ENCODE measurements around the gene MYPOP. TPM values are rescaled to one million over a fixed set of nuclear protein-coding genes. Genes with fewer than 3 reads are reported as not detected.
A peak's percentile ranks its signal among the peaks of the same experiment; 100 is the strongest.
"Not testable (repeated sequence)": the region's sequence is repeated elsewhere in the genome, so short reads cannot be mapped to it uniquely, and the experiment has no call there.

The MYPOP gene
- total RNA-seq, 2 experiments from 2014 or later = 6.8 to 6.9 TPM

DNA sequence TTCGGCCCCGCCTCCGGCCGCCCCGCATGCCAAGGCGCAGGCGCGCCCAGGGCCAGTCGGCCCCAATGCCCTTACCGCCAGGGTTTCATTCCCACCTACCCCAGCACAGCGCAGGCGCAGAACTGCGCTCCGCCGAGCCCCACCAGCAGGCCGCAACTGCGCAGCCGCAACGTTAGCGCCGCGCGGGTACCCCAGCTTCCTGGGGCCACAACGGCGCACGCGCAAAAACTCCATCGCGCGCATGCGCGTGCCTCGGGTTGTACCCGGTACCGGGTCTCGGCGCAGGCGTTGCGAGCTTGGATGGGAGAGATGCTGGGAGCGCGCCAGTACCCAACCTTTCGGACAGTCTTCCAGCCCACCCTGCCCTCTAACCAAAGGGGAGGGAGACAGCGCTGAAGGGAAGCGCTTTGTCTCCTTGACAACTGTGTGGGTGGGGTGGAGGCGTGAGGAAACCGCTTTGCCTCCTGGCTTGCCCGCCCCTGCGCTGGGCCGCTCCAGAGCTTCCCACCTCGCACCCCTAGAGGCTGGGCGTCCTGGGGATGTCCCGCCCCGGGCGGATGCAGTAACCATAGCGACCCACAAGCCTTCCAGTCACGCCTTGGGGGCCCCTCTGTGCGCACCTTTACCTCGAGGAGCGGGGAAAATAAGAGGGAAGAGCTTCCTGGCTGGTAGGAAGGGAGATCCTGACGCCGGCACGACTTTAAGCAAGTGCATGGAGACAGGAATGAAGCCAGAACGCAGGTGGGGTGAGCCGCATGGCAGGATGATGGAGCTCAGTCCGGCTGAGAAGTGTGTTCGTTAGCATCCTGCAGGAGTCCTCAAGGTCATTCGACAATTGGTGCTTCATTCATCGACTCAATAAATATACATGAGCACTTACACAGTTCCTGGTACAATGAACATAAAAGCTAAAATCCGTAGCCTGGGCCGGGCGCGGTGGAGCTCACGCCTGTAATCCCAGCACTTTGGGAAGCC is 525 bp upstream of the MYPOP start:
- Mint-ChIP-seq H3K27ac (peak overlapping the region; percentile 80), H3K36me3 (peaks cover 10% of the 10 kb centered on the region), H3K27me3 (no peaks in the 10 kb centered on the region), H3K9me3 (no peaks in the 10 kb centered on the region), H3K4me1 (ENCODE audit: low read depth) (peaks cover 7% of the 10 kb centered on the region), H3K4me3 (peak overlapping the region; percentile 93)
- ChIA-PET CTCF (interaction anchor here (0.7 to 3.7 kb wide), 14 partner anchors 10 to 365 kb away, joined by 3 to 28 read pairs (median 6); partner anchors contain the start of genes FOXA3, IRF2BP1, SIX5 and SYMPK), POLR2A (interaction anchor here (0.6 to 3.7 kb wide), 8 partner anchors 15 to 186 kb away, joined by 3 to 25 read pairs (median 3); partner anchors contain the start of genes CCDC61, FOXA3, IRF2BP1 and SYMPK)
- DNase-seq = peak; percentile 100
- intact Hi-C loops (cut with micrococcal nuclease) = loop anchor here (1.0 to 2.0 kb wide), 4 partner anchors 17 to 92 kb away; partner anchors contain the start of genes CCDC61, IRF2BP1 and SYMPK

DNA sequence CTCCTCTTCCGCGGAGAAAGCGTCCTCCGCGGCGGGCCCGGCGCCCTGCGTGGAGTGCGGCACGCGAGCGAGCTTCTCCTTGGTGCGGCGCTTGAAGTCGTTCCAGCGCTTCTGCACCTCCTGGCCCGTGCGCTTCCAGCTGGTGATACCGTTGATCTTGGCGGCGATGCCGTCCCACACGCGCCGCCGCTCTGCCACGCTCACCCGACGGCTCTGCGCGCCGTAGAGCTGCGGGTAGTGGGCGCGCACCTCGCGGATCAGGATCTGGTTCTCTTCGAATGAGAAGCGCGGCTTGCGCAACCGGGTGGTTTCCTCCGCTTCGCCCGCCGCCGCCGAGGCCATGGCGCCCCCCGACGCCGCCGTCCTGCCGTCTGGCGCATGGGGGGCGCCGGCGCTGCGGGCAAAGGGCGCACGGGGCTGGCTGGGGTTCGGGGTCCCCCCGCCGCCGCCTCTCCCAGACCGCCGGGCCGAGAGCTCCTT is 941 bp downstream of the MYPOP start:
- Mint-ChIP-seq H3K27ac (no peak overlapping the region), H3K4me1 (ENCODE audit: low read depth) (peaks cover 7% of the 10 kb centered on the region), H3K27me3 (no peaks in the 10 kb centered on the region), H3K4me3 (peak overlapping the region; percentile 50), H3K9me3 (no peaks in the 10 kb centered on the region), H3K36me3 (peaks cover 10% of the 10 kb centered on the region)
- POLR2A ChIA-PET = interaction anchor here (0.6 to 3.7 kb wide), 3 partner anchors 15 to 128 kb away, joined by 3 to 25 read pairs (median 3); partner anchors contain the start of gene IRF2BP1
- CTCF ChIA-PET = interaction anchor here (1.2 to 3.7 kb wide), 4 partner anchors 9 to 22 kb away, joined by 3 to 28 read pairs (median 6); partner anchors contain the start of gene IRF2BP1
- peak; percentile 65 for DNase-seq
- intact Hi-C loops (cut with micrococcal nuclease) = no loop called here

DNA sequence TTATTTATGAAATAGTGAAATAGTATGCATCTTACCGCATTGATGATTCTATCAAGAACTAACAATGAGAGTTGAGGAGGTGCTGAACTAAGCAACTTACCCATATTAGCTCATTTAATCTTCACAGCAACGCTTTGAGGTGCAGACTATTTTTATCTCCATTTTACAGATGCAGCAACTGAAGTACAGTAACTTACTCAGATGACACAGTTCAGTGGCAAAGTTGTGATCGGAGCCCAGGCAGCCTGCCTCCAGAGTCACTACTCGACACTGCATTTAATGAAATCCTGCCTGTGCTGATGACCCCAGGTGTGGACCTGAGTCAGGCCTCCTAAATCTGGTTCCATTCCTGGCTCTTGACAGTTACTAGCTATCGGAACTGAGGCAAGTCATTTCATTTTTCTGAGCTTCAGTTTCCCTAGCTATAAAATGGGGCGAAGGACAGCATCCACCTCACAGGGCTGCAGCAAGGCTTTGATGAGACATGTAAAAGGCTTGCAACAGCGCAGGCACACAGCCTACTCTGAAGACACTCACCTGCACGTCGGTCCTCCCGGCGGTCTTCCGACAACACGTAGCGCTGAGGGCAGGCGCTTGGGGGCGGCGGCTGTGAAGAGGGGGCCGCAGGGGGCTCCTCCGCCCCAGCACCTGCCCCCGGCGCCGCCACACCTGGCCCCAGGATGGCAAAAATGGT is 1.5 kb downstream of the MYPOP start:
- H3K36me3 Mint-ChIP-seq = peaks cover 10% of the 10 kb centered on the region
- no peaks in the 10 kb centered on the region for H3K27me3 Mint-ChIP-seq
- H3K27ac Mint-ChIP-seq = no peak overlapping the region
- peaks cover 7% of the 10 kb centered on the region for H3K4me1 Mint-ChIP-seq (ENCODE audit: low read depth)
- POLR2A ChIA-PET = interaction anchor here (1.2 to 3.7 kb wide), 2 partner anchors 14 to 38 kb away, joined by 3 to 25 read pairs; partner anchors contain the start of gene IRF2BP1
- H3K4me3 Mint-ChIP-seq = peak overlapping the region; percentile 21
- no peak for DNase-seq
- no peaks in the 10 kb centered on the region for H3K9me3 Mint-ChIP-seq
- intact Hi-C loops (cut with micrococcal nuclease) = no loop called here
- CTCF ChIA-PET = interaction anchor here (1.1 to 3.7 kb wide), 4 partner anchors 16 to 38 kb away, joined by 3 to 28 read pairs (median 4); partner anchors contain the start of genes IRF2BP1 and SYMPK

DNA sequence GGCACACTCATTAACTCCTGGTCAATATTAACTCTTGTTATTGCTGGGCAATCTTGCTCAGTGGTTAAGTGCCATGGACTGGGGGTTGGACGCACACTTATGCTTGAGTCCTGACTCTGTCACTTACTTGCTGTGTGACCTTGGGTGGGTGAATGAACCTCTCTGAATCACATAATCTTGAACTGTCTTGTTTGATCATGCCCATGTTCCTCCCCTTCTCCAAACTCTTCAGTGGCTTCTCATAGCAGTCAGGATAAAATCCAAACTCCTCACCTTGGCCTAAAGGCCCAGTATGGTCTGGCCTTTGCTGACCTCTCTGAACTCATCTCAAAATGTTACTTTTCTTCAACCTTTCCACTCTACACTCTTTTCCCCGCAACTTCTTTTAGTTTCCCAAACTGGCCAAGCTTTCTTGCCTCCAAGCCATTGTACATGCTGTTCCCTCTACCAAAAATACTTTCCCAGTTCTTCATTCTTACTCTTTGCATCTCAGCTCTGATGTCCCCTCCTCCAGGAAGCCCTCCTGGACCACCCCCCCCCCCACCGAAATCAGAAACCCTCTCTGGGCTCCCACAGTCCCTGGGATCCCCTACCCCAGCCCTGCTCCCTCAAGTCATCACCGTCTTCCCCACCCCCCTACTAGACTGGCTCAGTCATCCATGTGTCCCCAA is 2.4 kb downstream of the MYPOP start:
- no peaks in the 10 kb centered on the region for H3K9me3 Mint-ChIP-seq
- H3K27ac Mint-ChIP-seq = no peak overlapping the region
- peaks cover 16% of the 10 kb centered on the region for H3K36me3 Mint-ChIP-seq
- H3K4me3 Mint-ChIP-seq = no peak overlapping the region
- DNase-seq = no peak
- POLR2A ChIA-PET = no interaction called here
- CTCF ChIA-PET = interaction anchor here (1.1 to 3.7 kb wide), 3 partner anchors 15 to 37 kb away, joined by 3 to 28 read pairs (median 4); partner anchors contain the start of genes IRF2BP1 and SYMPK
- intact Hi-C loops (cut with micrococcal nuclease) = no loop called here
- H3K4me1 Mint-ChIP-seq (ENCODE audit: low read depth) = peaks cover 7% of the 10 kb centered on the region
- no peaks in the 10 kb centered on the region for H3K27me3 Mint-ChIP-seq

DNA sequence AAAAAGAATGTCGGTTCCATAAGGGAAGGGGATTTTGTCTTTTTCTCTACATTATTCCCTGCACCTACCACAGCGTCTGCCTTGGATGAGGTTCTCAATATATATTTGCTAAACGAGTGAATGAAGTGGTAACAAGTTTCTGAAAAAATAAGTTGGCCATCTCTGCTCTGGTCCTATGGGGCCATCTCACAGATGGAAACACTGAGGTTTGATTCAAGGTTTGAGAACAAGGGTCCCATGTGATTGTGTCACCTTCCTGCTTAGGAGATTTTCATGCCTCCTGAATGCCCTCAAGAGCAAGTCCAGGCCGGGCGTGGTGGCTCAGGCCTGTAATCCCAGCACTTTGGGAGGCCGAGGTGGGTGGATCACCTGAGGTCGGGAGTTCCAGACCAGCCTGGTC is 3.2 kb downstream of the MYPOP start:
- Mint-ChIP-seq H3K4me3 (no peak overlapping the region), H3K9me3 (no peaks in the 10 kb centered on the region), H3K27ac (no peak overlapping the region), H3K36me3 (peaks cover 16% of the 10 kb centered on the region), H3K27me3 (no peaks in the 10 kb centered on the region), H3K4me1 (ENCODE audit: low read depth) (peaks cover 7% of the 10 kb centered on the region)
- DNase-seq = no peak
- ChIA-PET POLR2A (no interaction called here), CTCF (no interaction called here)
- intact Hi-C loops (cut with micrococcal nuclease) = no loop called here

DNA sequence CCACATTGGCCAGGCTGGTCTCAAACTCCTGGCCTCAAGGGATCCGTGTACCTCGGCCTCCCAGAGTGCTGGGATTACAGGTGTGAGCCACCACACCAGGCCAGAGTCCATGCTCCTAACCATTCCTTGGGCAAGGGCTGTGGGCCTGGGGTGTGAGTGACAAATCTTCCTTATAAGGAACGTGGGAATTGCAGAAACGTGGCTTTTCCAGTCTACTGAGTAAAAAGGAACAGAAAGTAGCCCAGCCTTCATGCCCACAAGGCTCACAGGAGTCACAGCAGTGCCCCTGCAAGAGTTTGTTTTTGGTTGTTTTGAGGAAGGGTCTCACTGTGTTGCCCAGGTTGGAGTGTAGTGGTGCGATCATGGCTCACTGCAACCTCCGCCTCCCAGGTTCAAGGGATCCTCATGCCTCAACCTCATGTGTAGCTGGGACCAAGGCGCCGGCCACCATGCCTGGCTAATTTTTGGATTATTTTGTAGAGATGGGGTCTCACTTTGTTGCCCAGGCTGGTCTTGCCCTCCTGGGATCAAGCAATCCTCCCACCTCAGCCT is 5.1 kb downstream of the MYPOP start:
- H3K4me1 Mint-ChIP-seq (ENCODE audit: low read depth) = peaks cover 9% of the 10 kb centered on the region
- CTCF ChIA-PET = no interaction called here
- POLR2A ChIA-PET = no interaction called here
- DNase-seq = no peak
- H3K27ac Mint-ChIP-seq = no peak overlapping the region
- no peaks in the 10 kb centered on the region for H3K27me3 Mint-ChIP-seq
- intact Hi-C loops (cut with micrococcal nuclease) = no loop called here
- H3K4me3 Mint-ChIP-seq = no peak overlapping the region
- H3K36me3 Mint-ChIP-seq = peaks cover 16% of the 10 kb centered on the region
- no peaks in the 10 kb centered on the region for H3K9me3 Mint-ChIP-seq

DNA sequence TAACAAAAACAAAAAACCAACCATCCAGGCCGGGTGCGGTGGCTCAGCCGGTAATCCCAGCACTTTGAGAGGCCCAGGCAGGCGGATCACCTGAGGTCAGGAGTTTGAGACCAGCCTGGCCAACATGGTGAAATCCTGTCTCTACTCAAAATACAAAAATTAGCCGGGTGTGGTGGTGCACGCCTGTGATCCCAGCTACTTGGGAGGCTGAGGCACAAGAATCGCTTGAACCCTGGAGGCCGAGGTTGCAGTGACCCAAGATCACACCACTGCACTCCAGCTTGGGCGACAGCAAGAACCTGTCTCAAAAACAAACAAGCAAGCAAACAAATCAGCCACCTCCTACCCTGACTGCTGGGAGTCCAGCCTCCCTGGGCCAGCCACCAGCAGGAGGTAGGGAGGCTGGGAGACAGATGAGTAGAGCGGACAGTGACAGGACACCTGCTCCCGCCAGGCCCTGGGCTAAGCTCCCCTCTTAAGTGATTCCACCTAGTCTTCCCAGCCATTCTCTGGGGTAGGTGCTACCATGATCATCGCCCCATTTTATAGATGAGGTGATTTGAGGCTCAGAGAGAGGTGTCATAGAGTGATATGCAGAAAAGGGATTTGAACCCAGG is 6.3 kb downstream of the MYPOP start:
- H3K27me3 Mint-ChIP-seq; POLR2A ChIA-PET; H3K27ac Mint-ChIP-seq; DNase-seq; H3K4me3 Mint-ChIP-seq; H3K4me1 Mint-ChIP-seq (ENCODE audit: low read depth); intact Hi-C loops (cut with micrococcal nuclease); CTCF ChIA-PET; H3K9me3 Mint-ChIP-seq: not testable (repeated sequence)
- peaks cover 16% of the 10 kb centered on the region for H3K36me3 Mint-ChIP-seq

DNA sequence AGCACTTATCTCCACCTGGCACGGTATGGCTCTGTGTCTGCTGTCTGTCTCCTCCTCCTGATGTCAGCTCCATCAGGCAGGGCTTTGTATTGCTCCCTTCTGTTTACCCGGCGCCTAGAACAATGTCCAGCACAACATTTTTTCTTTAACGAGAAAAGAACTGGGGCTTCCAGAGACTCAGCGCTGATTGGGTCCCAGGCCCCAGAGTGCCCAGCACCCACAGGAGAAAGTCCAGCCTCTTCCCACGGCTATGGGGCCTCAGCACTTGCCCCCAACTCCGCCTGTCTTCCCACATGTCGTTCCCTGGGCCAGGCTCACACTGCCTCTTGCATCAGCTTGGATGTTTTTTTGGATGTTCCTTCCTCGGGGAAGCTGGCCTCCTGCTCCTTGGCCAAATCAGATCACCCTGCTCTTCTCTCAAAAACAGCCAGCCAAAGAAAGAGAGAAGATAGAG is 6.9 kb downstream of the MYPOP start:
- Mint-ChIP-seq H3K9me3 (no peaks in the 10 kb centered on the region), H3K27ac (no peak overlapping the region), H3K27me3 (no peaks in the 10 kb centered on the region), H3K36me3 (peaks cover 12% of the 10 kb centered on the region), H3K4me1 (ENCODE audit: low read depth) (peaks cover 5% of the 10 kb centered on the region), H3K4me3 (no peak overlapping the region)
- CTCF ChIA-PET = no interaction called here
- POLR2A ChIA-PET = no interaction called here
- intact Hi-C loops (cut with micrococcal nuclease) = no loop called here
- no peak for DNase-seq

DNA sequence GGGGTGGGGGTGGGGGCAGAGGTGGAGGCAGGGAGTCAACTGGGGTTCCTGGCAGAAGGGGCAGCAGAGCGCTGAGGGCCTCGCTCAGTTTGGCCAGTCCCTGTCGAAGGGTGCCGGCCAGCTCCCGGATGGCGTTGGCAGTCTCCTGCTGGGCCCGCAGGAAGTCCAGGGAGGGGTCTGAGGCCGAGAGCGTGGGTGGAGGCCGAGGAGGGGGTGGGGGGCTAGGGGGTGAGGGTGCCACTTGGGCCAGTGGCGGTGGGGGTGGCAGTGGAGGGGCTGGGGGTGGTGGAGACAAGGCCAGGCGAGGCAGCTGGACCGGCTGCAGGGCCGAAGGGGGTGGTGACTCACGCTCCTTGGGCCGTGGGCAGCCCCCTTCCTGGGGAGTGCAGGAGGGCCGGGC is 11.5 kb downstream of the MYPOP start:
- H3K9me3 Mint-ChIP-seq = no peaks in the 10 kb centered on the region
- H3K36me3 Mint-ChIP-seq = peaks cover 5% of the 10 kb centered on the region
- no peak overlapping the region for H3K4me3 Mint-ChIP-seq
- POLR2A ChIA-PET = no interaction called here
- CTCF ChIA-PET = no interaction called here
- no peak overlapping the region for H3K27ac Mint-ChIP-seq
- no peak for DNase-seq
- H3K27me3 Mint-ChIP-seq = no peaks in the 10 kb centered on the region
- H3K4me1 Mint-ChIP-seq (ENCODE audit: low read depth) = peaks cover 2% of the 10 kb centered on the region
- intact Hi-C loops (cut with micrococcal nuclease) = no loop called here

DNA sequence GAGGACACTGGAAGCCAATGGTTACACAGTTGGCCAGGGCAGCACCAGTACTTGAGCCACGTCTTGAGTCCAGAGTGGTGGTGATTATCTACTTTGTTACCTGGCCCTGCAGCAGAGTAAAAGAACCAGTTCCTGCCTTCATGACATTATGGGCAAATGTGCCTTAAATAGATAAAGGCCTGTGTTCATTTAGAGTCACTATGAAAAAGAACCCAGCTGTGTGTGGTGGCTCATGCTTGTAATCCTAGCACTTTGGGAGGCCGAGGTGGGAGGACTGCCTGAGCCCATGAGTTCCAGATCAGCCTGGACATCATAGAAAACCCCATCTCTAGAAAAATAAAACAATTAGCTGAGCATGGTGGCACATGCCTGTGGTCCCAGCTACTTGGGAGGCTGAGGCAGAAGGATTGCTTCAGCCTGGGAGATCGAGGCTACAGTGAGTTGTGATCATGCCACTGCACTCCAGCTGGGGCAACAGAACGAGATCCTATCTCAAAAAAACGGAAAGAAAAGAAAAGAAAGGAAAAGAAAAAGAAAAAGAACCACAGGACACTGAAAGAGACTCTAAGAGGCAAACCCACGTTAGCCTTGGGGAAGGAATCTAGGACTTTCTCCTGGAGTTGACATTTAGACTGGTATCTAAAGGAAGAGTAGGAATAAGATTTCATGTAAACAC is 13.1 kb downstream of the MYPOP start:
- DNase-seq = no peak
- CTCF ChIA-PET = no interaction called here
- H3K9me3 Mint-ChIP-seq = no peaks in the 10 kb centered on the region
- H3K27me3 Mint-ChIP-seq = no peaks in the 10 kb centered on the region
- intact Hi-C loops (cut with micrococcal nuclease) = no loop called here
- no peak overlapping the region for H3K27ac Mint-ChIP-seq
- peaks cover 8% of the 10 kb centered on the region for H3K4me1 Mint-ChIP-seq (ENCODE audit: low read depth)
- H3K4me3 Mint-ChIP-seq = no peak overlapping the region
- POLR2A ChIA-PET = no interaction called here
- no peaks in the 10 kb centered on the region for H3K36me3 Mint-ChIP-seq

Data from activated CD4-positive, alpha-beta memory T cell treated with anti-CD3 and anti-CD28 coated beads for 36 hours (primary cell).